Mesodermal cell (in vitro differentiated cells): ENCODE measurements around the gene ESRRA.
A peak's percentile ranks its signal among the peaks of the same experiment; 100 is the strongest.

Experiments
- H3K27ac ChIP-seq: 2 replicates; pipeline ENCODE4 v1.7.0; 2013; ENCODE audit warnings: mild to moderate bottlenecking, low read depth, low read length, moderate library complexity; ENCODE audit not compliant: severe bottlenecking
- H3K36me3 ChIP-seq: 2 replicates; pipeline ENCODE4 v1.7.1; 2013; ENCODE audit warnings: mild to moderate bottlenecking, low read length, moderate library complexity; ENCODE audit not compliant: control insufficient read depth, insufficient read depth
- H3K4me1 ChIP-seq: one replicate; pipeline ENCODE4 v1.7.1; 2013; ENCODE audit warnings: mild to moderate bottlenecking, low read length; ENCODE audit not compliant: insufficient read depth, control insufficient read depth, poor library complexity, severe bottlenecking
- H3K4me3 ChIP-seq: 2 replicates; pipeline ENCODE4 v1.7.0; 2013; ENCODE audit warnings: low read length, control low read depth, mild to moderate bottlenecking; ENCODE audit not compliant: insufficient read depth, poor library complexity, severe bottlenecking; ENCODE audit errors: extremely low read depth
- H3K9me3 ChIP-seq: 2 replicates; pipeline ENCODE4 v1.7.1; 2013; ENCODE audit warnings: mild to moderate bottlenecking, low read length, moderate library complexity; ENCODE audit not compliant: control insufficient read depth
- WGBS, 2 experiments: methylation state at CpG; one replicate each; pipeline ENCODE4 v1.1.5; 2013; ENCODE audit warnings: missing lambda C conversion rate in 2 of 2; ENCODE audit not compliant: insufficient coverage in 2 of 2; 5-methylcytosine and 5-hydroxymethylcytosine counted together

Gene ESRRA

DNA sequence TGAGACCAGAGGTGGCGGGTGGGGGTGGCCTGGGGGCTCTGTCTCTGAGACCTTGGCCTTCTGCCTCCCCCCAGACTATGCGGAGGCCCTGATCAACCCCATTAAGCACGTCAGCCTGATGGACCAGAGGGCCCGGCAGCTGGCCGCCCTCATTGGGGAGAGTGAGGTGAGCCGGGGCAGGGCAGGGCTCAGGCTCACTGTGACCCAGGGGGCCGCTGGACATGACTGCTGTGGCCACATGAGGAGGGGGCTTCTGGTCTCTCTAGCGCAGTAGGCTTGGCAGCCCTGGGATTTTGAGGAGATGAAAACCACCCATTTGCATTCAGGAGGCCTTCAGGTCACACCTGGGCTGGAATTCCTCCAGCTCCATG is 41.4 kb upstream of the ESRRA start:
- WGBS, 2 experiments, result 92% methylated on average over 4 to 7 of the region's 8 CpGs
- Histone ChIP-seq H3K4me3 (no peak overlapping the region), H3K36me3 (peaks cover 86% of the 10 kb centered on the region), H3K4me1 (peaks cover 39% of the 10 kb centered on the region), H3K9me3 (no peaks in the 10 kb centered on the region), H3K27ac (no peak overlapping the region)

DNA sequence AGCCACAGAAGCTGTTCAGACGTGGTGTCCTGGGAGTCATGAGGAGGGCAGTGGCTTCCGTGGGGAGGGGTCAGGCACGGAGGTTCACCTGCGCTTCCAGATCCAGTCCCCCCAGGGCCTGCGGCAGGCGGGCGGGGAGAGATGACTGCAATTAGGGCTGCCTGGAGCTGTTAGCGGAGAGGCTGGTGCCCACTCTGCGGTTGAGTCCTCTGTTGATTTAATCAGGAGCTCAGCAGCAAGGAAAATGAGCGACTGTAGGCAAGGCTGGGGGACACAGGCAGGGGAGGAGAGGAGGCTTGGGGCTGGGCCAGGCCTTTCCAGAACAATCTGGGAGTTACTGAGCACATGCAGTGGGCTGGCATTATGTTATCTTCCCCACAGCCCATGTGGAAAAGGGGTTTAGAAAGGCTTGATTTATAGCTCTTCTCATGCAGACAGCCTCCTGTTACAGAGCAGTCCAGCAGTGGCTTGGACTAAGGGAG is 40.9 kb upstream of the ESRRA start:
- Histone ChIP-seq H3K4me1 (peaks cover 39% of the 10 kb centered on the region), H3K27ac (no peak overlapping the region), H3K4me3 (no peak overlapping the region), H3K9me3 (no peaks in the 10 kb centered on the region), H3K36me3 (peaks cover 82% of the 10 kb centered on the region)
- WGBS, 2 experiments, result 95 to 98% methylated on average over 6 to 10 of the region's 10 CpGs

DNA sequence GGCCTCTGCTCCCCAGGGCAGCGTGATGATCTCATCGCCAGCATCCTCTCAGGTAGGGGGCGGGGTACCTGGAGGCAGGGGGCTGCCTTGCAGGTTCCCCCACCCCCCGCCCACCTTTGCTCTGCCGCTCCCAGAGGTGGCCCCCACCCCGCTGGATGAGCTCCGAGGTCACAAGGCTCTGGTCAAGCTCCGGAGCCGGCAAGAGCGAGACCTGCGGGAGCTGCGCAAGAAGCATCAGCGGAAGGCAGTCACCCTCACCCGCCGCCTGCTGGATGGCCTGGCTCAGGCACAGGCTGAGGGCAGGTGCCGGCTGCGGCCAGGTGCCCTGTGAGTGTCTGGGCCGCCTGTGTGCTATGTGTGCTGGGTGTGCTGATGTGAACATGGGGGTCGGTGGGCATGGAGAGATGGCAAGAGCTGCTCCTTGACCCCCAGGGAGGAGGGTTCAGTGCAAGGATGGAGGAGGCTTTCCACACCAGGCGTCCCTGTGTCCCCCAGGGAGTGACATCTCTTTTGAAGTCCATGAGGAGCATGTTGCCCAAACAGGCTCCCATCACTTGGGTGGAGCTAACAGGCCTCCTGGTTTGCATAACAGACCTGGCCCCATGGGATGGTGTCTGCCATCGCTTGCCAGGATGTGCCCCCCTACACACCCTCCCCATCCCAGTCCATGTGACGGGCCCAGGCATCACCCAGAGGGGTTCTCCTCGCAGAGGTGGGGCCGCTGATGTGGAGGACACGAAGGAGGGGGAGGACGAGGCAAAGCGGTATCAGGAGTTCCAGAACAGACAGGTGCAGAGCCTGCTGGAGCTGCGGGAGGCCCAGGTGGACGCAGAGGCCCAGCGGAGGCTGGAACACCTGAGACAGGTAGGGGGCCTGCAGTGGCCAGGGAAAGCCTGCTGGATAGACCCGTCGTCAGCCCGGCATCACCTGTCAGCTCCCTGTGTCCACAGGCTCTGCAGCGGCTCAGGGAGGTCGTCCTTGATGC is 39.9 kb upstream of the ESRRA start:
- WGBS, 2 experiments, result 91 to 95% methylated on average over 29 to 31 of the region's 35 CpGs
- no peak overlapping the region for H3K27ac ChIP-seq
- H3K4me3 ChIP-seq, result no peak overlapping the region

DNA sequence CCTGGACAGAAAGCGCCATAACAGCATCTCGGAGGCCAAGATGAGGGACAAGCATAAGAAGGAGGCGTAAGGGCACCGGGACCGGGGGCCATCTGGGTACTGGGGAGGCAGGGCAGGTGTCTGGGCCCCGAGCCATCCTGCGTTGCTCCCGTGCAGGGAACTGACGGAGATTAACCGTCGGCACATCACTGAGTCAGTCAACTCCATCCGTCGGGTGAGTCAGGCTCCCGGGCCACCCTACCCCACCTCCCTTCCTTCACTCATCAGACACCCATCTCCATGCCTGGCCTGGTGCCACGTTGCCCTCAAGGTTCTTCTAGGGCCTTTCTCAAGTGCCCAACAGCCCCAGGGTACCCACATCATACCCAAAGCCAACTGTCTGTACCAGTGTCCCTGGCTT is 39.0 kb upstream of the ESRRA start:
- WGBS, 2 experiments, result 95 to 100% methylated on average over 13 to 15 of the region's 15 CpGs
- H3K36me3 ChIP-seq, result peaks cover 68% of the 10 kb centered on the region

More for the DNA sequence above, 39.9 kb upstream of the ESRRA start:
- peaks cover 73% of the 10 kb centered on the region for H3K36me3 ChIP-seq
- no peaks in the 10 kb centered on the region for H3K9me3 ChIP-seq
- H3K4me1 ChIP-seq, result peaks cover 39% of the 10 kb centered on the region

DNA sequence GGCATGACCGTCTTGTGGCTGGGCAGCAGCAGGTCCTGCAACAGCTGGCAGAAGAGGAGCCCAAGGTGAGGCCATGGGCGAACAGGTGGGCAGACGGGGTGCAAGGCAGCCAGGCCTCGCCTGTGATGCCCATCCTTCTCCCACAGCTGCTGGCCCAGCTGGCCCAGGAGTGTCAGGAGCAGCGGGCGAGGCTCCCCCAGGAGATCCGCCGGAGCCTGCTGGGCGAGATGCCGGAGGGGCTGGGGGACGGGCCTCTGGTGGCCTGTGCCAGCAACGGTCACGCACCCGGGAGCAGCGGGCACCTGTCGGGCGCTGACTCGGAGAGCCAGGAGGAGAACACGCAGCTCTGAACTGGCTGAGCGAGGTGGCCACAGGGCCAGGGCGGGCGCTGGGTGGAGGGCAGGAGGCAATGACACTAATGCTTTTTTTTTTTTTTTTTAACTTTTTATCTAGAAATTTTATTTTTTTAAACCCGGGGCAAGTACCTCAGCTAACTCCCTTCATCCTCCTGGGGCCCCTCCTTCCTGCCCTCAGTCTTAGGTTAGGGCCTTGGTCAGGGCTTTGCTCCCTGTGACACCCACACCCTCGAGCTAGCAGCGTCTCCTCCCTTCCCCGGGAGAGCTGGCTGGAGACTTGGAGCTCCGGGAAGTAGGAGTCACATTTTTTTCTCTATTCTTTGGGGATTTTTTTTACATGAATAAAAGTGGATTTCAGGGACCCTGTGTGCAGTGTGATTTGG is 37.9 kb upstream of the ESRRA start:
- Histone ChIP-seq H3K36me3 (peaks cover 58% of the 10 kb centered on the region), H3K27ac (no peak overlapping the region), H3K4me3 (no peak overlapping the region), H3K4me1 (peaks cover 38% of the 10 kb centered on the region), H3K9me3 (no peaks in the 10 kb centered on the region)
- WGBS, 2 experiments, result 91 to 93% methylated on average over 19 to 21 of the region's 27 CpGs

More for the DNA sequence above, 39.0 kb upstream of the ESRRA start:
- Histone ChIP-seq H3K4me1 (peaks cover 39% of the 10 kb centered on the region), H3K4me3 (no peak overlapping the region), H3K27ac (no peak overlapping the region), H3K9me3 (no peaks in the 10 kb centered on the region)

DNA sequence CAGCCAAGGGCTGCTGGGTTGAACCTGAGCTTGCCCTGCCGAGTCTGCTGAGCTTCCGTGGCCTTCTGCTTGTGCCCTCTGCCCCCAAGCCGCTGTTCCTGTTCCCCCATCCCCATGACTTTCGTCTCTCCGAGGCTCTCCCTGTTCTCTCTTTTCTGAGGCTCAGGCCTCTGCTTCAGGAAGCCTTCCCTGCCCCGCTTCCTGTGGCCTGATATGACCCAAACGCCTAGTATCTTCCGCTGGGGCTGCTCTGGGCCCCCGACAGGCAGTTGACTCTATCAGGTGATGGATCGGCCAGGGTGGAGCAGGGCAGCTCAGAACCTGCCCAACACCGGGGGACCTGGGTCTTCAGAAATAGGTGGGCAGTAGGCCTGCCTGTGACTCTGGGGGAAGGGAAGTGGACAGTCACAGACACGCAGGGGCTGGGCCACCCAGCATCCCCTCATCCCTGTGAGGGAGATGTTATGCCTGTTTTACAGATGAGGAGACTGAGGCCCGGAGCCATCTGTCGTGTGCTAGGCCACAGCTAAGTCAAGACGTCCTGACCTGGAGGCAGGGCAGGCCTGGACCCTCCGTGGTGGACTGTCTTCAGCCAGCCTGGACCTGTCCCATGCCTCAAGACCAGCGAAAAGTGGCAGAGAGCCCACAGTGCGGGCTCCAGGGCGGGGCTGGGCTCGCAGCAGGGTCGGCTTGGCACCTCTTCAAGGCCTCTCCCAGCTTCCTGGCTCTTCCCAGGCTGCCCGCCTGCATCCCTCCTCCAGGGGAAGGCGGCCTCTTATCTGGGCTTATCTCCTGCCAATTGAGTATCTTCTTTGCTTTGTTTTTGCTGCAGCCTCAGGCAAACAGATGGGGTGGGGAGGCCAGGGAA is 37.1 kb upstream of the ESRRA start:
- peak overlapping the region; percentile 98 for H3K27ac ChIP-seq

DNA sequence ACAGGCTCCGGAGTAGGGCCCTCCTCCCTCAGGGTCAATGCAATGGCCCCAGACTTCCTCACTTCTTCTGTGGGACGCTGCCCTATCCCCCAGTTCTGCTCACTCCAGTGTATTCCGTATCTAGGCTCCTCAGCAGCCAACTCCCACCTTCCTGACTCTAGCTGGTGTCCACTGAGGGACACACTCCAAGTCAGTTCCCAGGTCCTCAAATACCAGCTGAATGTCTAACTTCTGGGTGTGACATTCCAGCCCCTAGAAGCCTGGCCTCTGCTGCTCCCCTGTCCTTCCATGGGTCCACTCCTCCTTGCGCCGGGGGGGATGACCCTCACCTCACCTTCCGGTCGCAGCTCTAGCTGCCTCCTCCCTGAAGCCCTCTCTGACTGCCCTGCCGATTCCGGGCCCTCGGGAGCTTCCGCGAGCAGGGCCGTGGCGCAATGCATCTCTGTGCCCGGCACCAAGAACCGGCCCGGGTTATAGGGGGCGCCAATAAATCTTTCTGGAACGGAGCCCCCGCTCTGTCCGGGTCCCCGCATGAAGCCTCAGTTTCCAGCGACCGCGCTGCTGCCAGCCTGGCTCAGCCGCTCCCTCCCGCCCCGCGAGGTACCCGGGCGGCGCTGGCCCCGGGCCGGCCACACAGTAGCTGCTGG is 36.3 kb upstream of the ESRRA start:
- H3K4me1 ChIP-seq, result peaks cover 22% of the 10 kb centered on the region
- peak overlapping the region; percentile 56 for H3K4me3 ChIP-seq
- 2 to 4% methylated on average over 33 to 34 of the region's 34 CpGs for WGBS, 2 experiments
- peak overlapping the region; percentile 98 for H3K27ac ChIP-seq
- peaks cover 45% of the 10 kb centered on the region for H3K36me3 ChIP-seq
- no peaks in the 10 kb centered on the region for H3K9me3 ChIP-seq

More for the DNA sequence above, 37.1 kb upstream of the ESRRA start:
- no peaks in the 10 kb centered on the region for H3K9me3 ChIP-seq
- H3K4me3 ChIP-seq, result peak overlapping the region; percentile 56
- peaks cover 29% of the 10 kb centered on the region for H3K4me1 ChIP-seq
- peaks cover 53% of the 10 kb centered on the region for H3K36me3 ChIP-seq
- 87 to 88% methylated on average over 22 of the region's 23 CpGs for WGBS, 2 experiments

DNA sequence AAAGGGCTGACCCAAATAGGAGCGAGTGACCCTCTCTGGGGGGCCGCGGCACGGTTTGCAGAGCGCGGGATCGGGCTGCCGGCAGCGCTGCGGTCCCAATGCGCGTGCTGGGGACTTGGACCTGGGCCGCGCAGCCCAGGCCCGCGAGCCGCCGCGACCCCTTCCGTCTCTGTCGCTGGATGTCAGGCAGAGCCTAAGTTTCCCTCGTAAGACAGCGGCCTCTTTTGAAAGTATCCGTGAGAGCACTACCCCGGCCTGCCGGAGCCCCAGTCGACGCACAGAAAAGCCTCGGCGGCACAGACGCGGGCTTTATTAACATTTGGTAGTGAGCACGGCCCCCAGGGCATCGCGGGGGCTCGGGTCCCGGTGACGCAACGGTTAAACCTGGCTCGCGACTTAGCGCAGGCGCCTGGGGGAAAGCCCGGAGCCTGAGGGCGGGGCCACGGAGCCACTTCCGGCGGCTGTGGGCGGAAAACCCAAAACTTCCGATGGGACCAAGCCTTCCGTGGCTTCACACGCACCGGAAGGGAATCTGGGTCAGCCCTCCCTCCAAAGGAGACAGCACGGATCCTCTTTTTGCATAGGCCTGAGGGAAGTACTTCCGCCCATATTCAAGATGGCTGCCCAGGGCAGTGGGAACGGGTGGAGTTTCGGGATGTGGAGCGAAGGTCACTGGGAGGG is 35.6 kb upstream of the ESRRA start:
- H3K27ac ChIP-seq, result peak overlapping the region; percentile 98
- WGBS, 2 experiments, result 0% methylated on average over 53 to 57 of the region's 58 CpGs
- H3K4me1 ChIP-seq, result peaks cover 19% of the 10 kb centered on the region
- peak overlapping the region; percentile 56 for H3K4me3 ChIP-seq
- H3K9me3 ChIP-seq, result no peaks in the 10 kb centered on the region
- peaks cover 39% of the 10 kb centered on the region for H3K36me3 ChIP-seq

DNA sequence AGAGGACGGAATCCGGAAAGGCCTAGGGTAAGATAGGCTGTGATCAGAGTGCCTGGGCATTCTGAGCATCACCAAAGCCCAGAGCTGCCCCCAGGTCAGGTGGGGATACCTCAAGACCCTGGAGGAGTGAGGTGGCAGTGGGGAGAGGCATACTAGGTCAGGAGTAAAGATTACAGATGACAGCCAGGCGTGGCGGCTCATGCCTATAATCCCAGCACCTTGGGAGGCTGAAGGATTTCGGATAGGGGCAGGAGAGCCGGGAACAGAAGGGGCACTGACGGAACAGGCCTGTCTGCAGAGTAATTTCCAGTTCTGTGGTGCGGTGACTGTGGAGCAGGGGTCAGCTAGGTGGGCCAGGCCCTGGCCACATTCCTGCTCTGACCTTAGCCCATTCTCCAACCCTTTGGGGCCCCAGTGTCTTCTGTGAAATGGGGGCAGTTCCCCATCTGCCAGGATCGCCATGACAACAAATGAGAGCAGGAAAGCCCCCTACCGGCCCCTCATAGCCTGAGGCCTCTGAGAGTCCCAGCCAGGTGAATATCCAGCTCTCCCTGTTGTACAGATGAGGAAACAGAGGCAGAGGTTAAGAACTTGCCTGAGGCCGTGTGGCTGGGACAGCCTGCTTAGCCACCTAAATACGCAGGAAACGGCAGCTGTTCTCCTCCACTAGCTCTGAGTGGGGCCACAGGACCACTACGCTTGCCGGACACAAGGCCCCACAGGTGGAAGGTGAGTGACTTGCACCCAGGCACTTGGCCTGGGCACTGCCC is 30.1 kb upstream of the ESRRA start:
- Histone ChIP-seq H3K36me3 (peaks cover 30% of the 10 kb centered on the region), H3K4me3 (no peak overlapping the region), H3K27ac (no peak overlapping the region), H3K4me1 (peaks cover 7% of the 10 kb centered on the region), H3K9me3 (no peaks in the 10 kb centered on the region)
- 90 to 96% methylated on average over 13 to 15 of the region's 15 CpGs for WGBS, 2 experiments
